Thyroid gland (tissue), 4 donors: ENCODE measurements around the gene EXOSC5. TPM values are rescaled to one million over a fixed set of nuclear protein-coding genes. Genes with fewer than 3 reads are reported as not detected.

Source experiments
- DNase-seq, 2 donors: peaks; one replicate each; pipeline ENCODE4 v3.0.0-alpha.2; 2019
- H3K27ac ChIP-seq, 3 donors: fragments of 200-600 bp; sonication (generic); 1 replicate in 2 of 3; 2 replicates in 1 of 3; pipeline ENCODE4 v1.5.1; 2016 to 2019; ENCODE audit warnings: mild to moderate bottlenecking in 1 of 3, moderate library complexity in 1 of 3
- H3K27me3 ChIP-seq: fragments of 200-600 bp; sonication (generic); one replicate; pipeline ENCODE4 v1.5.1; 2019
- H3K36me3 ChIP-seq, 2 donors: fragments of 200-600 bp; sonication (generic); one replicate each; pipeline ENCODE4 v1.5.1; 2016 to 2019
- H3K4me1 ChIP-seq, 2 donors: fragments of 200-600 bp; sonication (generic); one replicate each; pipeline ENCODE4 v1.5.1; 2017 to 2019
- H3K4me3 ChIP-seq, 3 donors: fragments of 200-600 bp; sonication (generic); replicated peaks in 1 of 3; 1 replicate in 2 of 3; 2 replicates in 1 of 3; pipeline ENCODE4 v1.5.1; 2016; ENCODE audit warnings: mild to moderate bottlenecking in 1 of 3
- H3K9me3 ChIP-seq: fragments of 200-600 bp; sonication (generic); one replicate; pipeline ENCODE4 v1.5.1; 2017
- POLR2A ChIP-seq, 2 donors: fragments of 450-650 bp; IDR thresholded peaks; one replicate each; pipeline ENCODE4 v1.6.1; 2017; ENCODE audit warnings: antibody characterized with exemption in 2 of 2, mild to moderate bottlenecking in 2 of 2, moderate library complexity in 1 of 2
- WGBS, 2 donors: methylation state at CpG; one replicate each; pipeline ENCODE4 v1.1.5; 2017; 5-methylcytosine and 5-hydroxymethylcytosine counted together
- intact Hi-C: fragments of 100-400 bp; cut with DNase I; formaldehyde crosslinking; loops from one replicate; pipeline ENCODE4 v1.15.1; 2023
- small RNA-seq: library from RNA; depleted of rRNA; stranded (forward); fragments of <200 nt; gene quantifications from one replicate; pipeline ENCODE3, GENCODE V24; 2016
- total RNA-seq, 4 donors: library from RNA; depleted of rRNA; stranded (reverse); fragments of >200 nt; gene quantifications; one replicate each; pipeline ENCODE4 v1.2.3, GENCODE V29; 2016
- TF ChIP-seq, protein P1 (sequence below), 6 experiments: fragments of 200-600 bp in 3 of 6; fragments of 450-650 bp in 3 of 6; sonication (generic) in 3 of 6; IDR thresholded peaks; one replicate each; pipeline ENCODE4 v1.5.1; 2016 to 2019; ENCODE audit warnings: antibody characterized with exemption in 6 of 6, mild to moderate bottlenecking in 2 of 6, inconsistent platforms in 1 of 6, moderate library complexity in 1 of 6

EXOSC5 gene
- total RNA-seq, 4 donors from 2014 or later, result 11.8 to 20.7 (median 14.2) TPM

DNA sequence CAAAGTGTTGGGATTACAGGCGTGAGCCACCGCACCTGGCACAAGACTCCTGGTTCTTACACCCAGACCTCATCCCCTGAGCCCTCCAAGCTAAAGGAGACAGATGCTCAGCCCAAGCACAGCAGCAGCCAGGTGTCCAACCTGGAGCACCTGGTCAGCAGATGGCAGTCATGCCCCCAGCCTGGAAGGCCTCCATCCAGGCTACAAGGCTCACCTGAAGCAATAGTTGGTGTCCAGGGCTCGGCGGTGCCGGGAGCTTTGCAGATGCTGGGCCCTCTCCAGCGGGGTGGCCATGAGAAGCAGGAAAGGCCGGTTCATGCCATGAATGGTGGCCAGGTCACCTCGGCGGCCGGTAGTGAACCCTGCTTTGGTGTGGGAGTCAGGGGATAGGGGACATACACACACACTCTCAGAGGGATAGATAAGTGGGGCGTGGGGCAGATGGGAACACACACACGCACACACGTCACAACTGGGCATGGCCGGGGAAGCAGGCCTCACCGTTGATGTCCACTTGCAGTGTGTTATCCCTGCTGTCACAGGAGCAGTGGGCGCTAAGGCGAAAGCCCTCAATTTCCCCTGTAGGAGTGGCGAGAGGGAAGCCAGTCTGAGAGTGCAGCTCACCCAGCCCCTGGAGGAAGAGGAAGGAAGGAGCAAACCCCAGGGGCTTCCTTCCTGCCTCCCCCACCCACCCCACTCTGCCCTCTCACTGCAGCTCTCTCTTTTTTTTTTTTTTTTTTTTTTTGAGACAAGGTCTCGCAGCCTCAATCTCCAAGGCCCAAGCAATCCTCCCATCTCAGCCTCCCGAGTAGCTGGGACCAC lies 55.3 kb downstream of the EXOSC5 start:
- peak; percentile 29 to 47 for DNase-seq
- Histone ChIP-seq H3K36me3 (peaks cover 0 to 5% of the 10 kb centered on the region in 2 donors), H3K4me1 (no peaks in the 10 kb centered on the region), H3K27ac (no peak overlapping the region), H3K27me3 (no peaks in the 10 kb centered on the region), H3K9me3 (no peaks in the 10 kb centered on the region), H3K4me3 (no peak overlapping the region)
- 90 to 91% methylated on average over 16 to 20 of the region's 20 CpGs for WGBS, 2 donors
- intact Hi-C loops, result no loop called here
- no peak for TF ChIP-seq POLR2A (IDR thresholded peaks at IDR 0.05)
- TF ChIP-seq, protein P1, sequence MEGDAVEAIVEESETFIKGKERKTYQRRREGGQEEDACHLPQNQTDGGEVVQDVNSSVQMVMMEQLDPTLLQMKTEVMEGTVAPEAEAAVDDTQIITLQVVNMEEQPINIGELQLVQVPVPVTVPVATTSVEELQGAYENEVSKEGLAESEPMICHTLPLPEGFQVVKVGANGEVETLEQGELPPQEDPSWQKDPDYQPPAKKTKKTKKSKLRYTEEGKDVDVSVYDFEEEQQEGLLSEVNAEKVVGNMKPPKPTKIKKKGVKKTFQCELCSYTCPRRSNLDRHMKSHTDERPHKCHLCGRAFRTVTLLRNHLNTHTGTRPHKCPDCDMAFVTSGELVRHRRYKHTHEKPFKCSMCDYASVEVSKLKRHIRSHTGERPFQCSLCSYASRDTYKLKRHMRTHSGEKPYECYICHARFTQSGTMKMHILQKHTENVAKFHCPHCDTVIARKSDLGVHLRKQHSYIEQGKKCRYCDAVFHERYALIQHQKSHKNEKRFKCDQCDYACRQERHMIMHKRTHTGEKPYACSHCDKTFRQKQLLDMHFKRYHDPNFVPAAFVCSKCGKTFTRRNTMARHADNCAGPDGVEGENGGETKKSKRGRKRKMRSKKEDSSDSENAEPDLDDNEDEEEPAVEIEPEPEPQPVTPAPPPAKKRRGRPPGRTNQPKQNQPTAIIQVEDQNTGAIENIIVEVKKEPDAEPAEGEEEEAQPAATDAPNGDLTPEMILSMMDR (IDR thresholded peaks at IDR 0.05), result peak in 2 of 6 experiments; percentile 13 to 33

DNA sequence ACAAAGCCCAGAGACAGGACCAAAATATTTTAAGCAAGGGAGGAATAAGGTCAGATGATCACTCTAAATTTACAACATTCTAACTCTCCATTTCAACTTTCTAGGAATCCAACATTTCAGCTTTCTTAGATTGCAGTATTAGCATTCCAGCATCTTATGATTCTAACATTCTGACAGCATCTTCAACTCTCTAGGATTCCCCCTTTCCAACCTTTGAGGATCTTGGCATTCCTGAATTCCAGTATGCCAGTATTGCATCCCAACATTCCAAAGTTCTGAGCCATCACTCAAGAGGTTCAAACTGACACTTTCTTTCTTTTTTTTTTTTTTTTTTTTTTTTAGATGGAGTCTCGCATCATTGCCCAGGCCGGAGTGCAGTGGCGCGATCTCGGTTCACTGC lies 57.2 kb downstream of the EXOSC5 start:
- no peak for DNase-seq
- Histone ChIP-seq H3K36me3 (peaks cover 0 to 5% of the 10 kb centered on the region in 2 donors), H3K27ac (no peak overlapping the region), H3K4me3 (no peak overlapping the region), H3K4me1 (no peaks in the 10 kb centered on the region), H3K27me3 (no peaks in the 10 kb centered on the region), H3K9me3 (no peaks in the 10 kb centered on the region)
- WGBS, 2 donors, result 74 to 79% methylated on average over 5 of the region's 5 CpGs
- TF ChIP-seq, protein P1 (IDR thresholded peaks at IDR 0.05), result no peak
- no peak for TF ChIP-seq POLR2A (IDR thresholded peaks at IDR 0.05)
- intact Hi-C loops, result no loop called here

Small RNA genes lying within 50 kb of the gene (small RNA-seq; reads per million reads assigned to genes)
- gene RF00017, result not detected

Other genes with a start within 250 kb of the EXOSC5 start
- 1 to 10 TPM in 3 of 4 donors, not detected in 1; 1.0 to 2.3 (median 1.0) TPM for gene CYP2S1, start 204.1 kb downstream of the EXOSC5 start, total RNA-seq
- 10 to 100 TPM; 17.5 to 61.3 (median 35.4) TPM for gene AXL, start 178.1 kb downstream of the EXOSC5 start, total RNA-seq
- gene HNRNPUL1, start 133.0 kb downstream of the EXOSC5 start, total RNA-seq, result 100 to 1,000 TPM; 129 to 180 (median 150) TPM
- gene CCDC97, start 87.2 kb downstream of the EXOSC5 start, total RNA-seq, result 10 to 100 TPM; 10.6 to 22.0 (median 19.3) TPM
- gene TGFB1, start 43.4 kb downstream of the EXOSC5 start, total RNA-seq, result 10 to 100 TPM in 3 of 4 donors, 1 to 10 TPM in 1; 9.6 to 13.7 (median 11.0) TPM
- gene B9D2, start 33.2 kb downstream of the EXOSC5 start, total RNA-seq, result 10 to 100 TPM in 2 of 4 donors, 1 to 10 TPM in 2; 5.9 to 12.5 (median 9.9) TPM
- 10 to 100 TPM in 2 of 4 donors, 1 to 10 TPM in 2; 5.0 to 14.9 (median 9.0) TPM for gene TMEM91, start 20.8 kb downstream of the EXOSC5 start, total RNA-seq
- 10 to 100 TPM; 57.4 to 90.9 (median 85.6) TPM for gene BCKDHA, start 459 bp upstream of the EXOSC5 start, total RNA-seq
- 1 to 10 TPM in 2 of 4 donors, under 1 TPM in 1, not detected in 1; 0.59 to 2.4 (median 1.4) TPM for gene B3GNT8, start 30.0 kb upstream of the EXOSC5 start, total RNA-seq
- gene DMAC2, start 42.6 kb upstream of the EXOSC5 start, total RNA-seq, result 10 to 100 TPM; 39.1 to 53.1 (median 44.2) TPM
- gene ERICH4, start 45.8 kb upstream of the EXOSC5 start, total RNA-seq, result not detected
- 10 to 100 TPM in 1 of 4 donors, 1 to 10 TPM in 1, under 1 TPM in 1, not detected in 1; 0.56 to 34.8 (median 2.6) TPM for gene CEACAM21, start 178.8 kb upstream of the EXOSC5 start, total RNA-seq
- gene CEACAM4, start 229.7 kb upstream of the EXOSC5 start, total RNA-seq, result 1 to 10 TPM in 1 of 4 donors, under 1 TPM in 1, not detected in 2; 0.73 to 3.5 TPM